GM19452 (cell line): ENCODE measurements around the gene PHF21B.
"Not testable (repeated sequence)": the region's sequence is repeated elsewhere in the genome, so short reads cannot be mapped to it uniquely, and the experiment has no call there.

Source experiments
- ATAC-seq: cut with Tn5 transposase; IDR thresholded peaks from one replicate; pipeline ENCODE4 v1.9.1; 2021; ENCODE audit not compliant: unreplicated experiment

The PHF21B gene

GRCh38 chr22:44881624-44882023, 128.2 kb downstream of the PHF21B start:
- no peak for ATAC-seq

DNA sequence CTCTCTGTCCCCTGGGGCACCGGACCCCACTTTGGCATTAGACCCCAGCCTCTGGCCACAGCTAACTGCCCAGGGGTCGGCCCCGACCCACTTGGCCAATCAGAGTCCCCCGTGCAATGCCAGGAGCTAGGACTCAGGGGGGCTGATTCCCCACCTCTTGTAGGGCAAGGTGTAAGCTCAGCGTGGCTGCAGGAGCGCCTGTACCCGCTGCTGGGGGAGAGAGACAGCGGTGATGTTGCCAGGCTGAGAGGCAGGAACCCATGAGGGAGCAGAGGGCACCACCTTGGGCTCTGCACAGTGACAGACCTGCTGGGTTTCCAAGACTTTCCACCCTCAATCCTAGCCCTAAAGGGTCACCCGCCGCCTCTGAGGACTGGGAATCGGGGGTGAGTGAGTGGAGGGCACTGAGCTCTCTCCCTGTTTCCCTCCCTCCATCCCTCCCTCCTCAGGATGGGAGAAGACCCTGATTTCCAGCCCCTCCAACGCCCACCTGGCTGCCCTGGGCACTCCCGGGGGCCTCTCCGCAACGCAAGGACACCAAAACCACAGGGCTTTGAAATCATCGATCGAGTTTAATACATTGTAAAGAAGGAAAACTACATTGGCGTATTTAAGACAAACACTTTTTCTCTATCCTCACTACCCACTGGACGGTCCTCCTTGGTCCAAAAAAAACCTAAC, 129.1 kb downstream of the PHF21B start:
- ATAC-seq, result no peak

DNA sequence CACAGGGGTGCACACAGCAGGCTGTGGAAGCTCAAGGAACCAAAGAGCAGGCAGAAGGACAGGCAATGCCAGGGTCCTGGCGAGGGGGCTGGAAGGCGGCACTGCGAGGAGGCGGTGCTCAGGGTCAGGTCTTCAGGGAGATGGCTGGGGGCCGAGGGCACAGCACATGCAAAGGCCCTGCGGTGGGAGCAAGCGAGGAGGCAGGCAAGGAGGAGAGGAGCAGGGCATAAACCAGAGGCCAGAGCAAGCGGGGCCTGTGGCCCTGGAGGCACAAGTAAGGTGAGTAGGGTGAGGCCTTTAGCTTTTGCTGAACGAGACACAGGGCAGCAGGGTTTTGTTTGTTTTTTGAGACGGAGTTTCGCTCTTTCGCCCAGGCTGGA, 130.5 kb downstream of the PHF21B start:
- no peak for ATAC-seq

DNA sequence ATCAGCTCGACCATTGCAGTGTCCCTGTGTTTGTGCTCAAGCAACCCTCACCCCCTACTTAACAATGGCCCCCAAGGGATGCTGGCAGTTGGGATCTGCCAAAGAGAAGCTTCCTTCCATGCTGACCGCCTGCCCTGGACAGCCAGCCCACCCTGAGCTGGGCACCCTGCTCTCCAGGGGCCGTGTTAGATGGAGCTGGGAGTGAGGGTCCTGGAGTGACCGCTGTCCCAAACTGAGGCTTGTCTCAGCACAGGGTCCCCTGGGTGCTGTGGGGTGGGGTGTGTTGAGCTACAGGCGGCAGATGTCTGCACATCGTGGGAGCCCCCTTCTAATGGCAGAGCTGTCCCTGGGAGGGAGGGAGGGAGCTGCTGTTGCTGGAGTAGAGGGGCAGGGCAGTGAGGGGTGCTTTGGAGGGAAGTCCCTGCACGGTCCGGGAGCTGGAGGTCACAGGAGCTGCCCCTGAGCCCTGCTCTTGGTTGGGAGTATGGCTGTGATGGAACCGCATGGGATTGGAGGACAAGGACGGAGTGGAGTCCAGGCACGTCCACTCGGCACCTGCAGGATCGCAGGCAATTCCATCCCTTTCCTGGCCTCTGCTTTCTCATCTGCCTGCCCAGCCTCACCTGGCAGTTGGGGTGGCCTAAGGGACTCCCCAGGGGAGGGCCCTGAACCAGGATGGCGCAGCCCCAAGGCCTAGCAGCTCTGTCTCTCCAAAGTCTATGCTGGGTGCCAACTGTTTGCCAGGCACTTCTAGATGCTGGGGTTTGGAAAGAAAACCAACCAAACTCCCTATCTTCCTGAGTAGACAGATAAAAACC, 131.1 kb downstream of the PHF21B start:
- ATAC-seq, result no peak

- ATAC-seq, result no peak
These were observed 132.9 kb downstream of the PHF21B start for GRCh38 chr22:44876921-44877320.

- no peak for ATAC-seq
These were observed 138.0 kb downstream of the PHF21B start for GRCh38 chr22:44871782-44872181.

- no peak for ATAC-seq
These were observed 139.8 kb downstream of the PHF21B start for GRCh38 chr22:44870021-44870420.

GRCh38 chr22:44869196-44869595, 140.6 kb downstream of the PHF21B start:
- ATAC-seq, result no peak

DNA sequence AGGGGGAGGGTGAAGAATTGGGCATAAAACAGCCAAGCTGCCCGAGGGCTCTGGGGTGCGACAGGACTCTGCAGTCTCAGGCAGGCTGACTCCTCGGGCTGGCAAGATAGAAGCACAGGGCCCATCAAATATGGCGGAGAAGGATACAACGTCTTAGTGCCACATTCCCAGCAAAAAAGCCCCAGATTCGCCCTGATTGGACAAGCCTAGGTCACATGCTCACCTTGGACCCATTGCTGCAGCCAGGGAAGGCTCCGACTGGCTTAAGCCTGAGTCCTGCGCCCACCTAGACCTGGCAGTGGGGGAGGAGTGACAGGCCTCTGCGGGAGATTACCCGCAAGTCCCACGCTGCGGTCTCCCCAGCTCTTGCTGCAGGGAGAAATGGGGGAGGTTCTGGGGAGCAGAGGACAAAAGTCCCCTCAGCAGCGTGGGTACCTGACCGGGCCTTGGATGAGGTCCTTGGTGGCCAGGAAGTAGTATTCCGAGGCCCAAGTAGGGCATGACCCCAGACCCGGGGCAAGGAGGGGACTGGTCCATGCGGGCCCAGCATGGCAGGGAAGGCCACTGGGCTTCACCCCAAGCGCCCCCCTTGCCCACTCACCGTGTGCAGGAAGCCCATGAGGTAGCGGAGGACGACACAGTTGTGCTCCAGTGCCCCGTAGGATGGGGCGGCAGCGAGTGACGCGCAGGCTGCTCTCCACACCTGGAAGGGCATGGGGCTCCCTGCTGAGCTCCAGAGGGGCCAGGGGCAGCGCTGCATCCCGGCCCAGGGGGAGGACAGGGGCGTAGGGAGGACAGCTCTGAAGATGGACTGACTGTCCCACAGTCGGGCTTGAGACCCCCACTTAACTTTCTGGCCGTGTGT, 144.4 kb downstream of the PHF21B start:
- ATAC-seq, result no peak

- no peak for ATAC-seq
These were observed 146.6 kb downstream of the PHF21B start for GRCh38 chr22:44862981-44863860.

- no peak for ATAC-seq
These were observed 147.5 kb downstream of the PHF21B start for GRCh38 chr22:44862281-44862680.

GRCh38 chr22:44861245-44861644, 148.6 kb downstream of the PHF21B start:
- no peak for ATAC-seq

- ATAC-seq, result no peak
These were observed 149.5 kb downstream of the PHF21B start for GRCh38 chr22:44860311-44860710.

DNA sequence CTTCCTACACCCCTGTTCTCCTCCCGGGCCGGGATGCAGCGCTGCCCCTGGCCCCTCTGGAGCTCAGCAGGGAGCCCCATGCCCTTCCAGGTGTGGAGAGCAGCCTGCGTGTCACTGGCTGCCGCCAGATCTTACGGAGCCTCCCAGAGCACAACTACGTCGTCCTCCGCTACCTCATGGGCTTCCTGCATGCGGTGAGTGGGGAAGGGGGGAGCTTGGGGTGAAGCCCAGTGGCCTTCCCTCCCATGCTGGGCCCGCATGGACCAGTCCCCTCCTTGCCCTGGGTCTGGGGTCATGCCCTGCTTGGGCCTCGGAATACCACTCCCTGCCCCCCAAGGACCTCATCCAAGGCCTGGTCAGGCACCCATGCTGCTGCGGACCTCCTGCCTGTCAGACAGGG, 150.2 kb downstream of the PHF21B start:
- ATAC-seq, result no peak

DNA sequence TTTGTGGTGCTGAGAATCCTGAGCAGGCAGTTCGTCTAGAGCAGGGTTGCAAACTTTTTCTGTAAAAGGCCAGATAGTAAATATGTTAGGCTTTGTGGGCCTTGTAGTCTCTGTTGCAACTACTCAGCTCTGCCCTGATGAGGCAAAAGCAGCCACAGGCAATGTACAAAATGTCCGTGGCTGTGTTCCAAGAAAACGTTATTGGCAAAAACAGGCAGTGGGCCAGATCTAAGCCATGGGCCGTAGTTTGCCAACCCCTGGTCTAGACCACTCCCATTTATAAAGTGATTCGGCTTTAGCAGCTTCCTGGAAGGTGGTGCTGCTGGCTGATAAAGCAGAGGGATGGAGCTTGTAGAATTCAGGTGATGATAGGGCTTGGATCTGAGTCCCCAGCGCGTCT, 151.0 kb downstream of the PHF21B start:
- not testable (repeated sequence) for ATAC-seq

DNA sequence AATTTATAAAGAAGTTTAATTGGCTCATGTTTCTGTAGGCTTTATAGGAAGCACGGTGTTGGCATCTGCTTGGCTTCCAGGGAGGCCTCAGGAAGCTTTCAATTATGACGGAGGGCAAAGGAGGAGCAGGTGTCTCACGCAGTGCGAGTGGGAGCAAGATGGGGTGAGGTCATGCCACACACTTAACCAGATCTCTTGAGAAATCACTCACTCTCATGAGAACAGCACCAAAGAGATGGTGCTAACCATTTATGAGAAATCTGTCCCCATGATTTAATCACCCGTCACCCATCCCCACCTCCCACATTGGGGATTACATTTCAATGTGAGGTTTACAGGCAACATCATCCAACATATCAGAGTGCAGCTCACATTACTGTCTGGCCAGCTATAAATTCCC, 153.9 kb downstream of the PHF21B start:
- no peak for ATAC-seq

DNA sequence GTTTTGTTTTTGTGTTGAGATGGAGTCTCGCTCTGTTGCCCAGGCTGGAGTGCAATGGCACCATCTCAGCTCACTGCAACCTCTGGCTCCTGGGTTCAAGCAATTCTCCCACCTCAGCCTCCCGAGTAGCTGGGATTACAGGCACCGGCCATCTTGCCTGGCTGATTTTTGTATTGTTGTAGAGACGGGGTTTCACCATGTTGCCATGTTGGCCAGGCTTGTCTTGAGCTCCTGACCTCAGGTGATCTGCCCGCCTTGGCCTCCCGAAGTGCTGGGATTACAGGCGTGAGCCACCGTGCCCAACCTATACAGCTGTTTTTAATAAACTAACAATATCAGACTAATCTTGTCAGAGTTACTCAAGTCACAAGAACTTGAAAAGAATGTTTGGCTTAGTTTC, 155.2 kb downstream of the PHF21B start:
- ATAC-seq, result not testable (repeated sequence)

- ATAC-seq, result no peak
These were observed 158.9 kb downstream of the PHF21B start for GRCh38 chr22:44850946-44851345.

DNA sequence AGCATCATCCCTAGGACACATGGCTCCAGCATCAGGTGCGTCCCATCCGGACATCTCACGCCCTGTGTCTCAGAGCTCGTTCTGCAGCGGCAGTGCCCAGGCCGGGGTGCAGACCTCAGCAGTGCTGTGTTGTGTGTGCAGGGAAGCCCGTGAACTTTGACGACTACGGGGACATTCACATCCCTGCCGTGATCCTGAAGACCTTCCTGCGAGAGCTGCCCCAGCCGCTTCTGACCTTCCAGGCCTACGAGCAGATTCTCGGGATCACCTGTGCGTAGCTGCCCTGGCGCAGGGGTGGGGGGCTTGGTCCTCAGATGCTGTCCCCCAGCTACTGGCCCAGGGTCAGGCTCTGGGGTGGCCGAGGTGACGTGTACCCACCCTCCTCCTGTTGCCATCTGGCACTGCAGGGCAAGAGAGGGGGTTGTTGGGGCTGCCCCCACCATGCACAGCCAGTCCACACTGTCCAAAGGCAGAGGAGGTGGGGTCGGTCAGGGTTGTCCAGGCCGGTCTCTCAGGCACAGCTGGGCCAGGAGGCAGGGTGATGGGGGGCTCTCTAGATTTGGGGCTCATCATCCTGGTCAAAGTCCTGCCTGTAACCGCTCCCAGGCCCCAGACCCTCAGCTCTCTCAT, 160.9 kb downstream of the PHF21B start:
- no peak for ATAC-seq

GRCh38 chr22:44848296-44848741, 161.5 kb downstream of the PHF21B start:
- ATAC-seq, result no peak
